ENCODE measurements around the gene NUP42.
"Not testable (repeated sequence)": the region's sequence is repeated elsewhere in the genome, so short reads cannot be mapped to it uniquely, and the experiment has no call there.

Gene NUP42

DNA sequence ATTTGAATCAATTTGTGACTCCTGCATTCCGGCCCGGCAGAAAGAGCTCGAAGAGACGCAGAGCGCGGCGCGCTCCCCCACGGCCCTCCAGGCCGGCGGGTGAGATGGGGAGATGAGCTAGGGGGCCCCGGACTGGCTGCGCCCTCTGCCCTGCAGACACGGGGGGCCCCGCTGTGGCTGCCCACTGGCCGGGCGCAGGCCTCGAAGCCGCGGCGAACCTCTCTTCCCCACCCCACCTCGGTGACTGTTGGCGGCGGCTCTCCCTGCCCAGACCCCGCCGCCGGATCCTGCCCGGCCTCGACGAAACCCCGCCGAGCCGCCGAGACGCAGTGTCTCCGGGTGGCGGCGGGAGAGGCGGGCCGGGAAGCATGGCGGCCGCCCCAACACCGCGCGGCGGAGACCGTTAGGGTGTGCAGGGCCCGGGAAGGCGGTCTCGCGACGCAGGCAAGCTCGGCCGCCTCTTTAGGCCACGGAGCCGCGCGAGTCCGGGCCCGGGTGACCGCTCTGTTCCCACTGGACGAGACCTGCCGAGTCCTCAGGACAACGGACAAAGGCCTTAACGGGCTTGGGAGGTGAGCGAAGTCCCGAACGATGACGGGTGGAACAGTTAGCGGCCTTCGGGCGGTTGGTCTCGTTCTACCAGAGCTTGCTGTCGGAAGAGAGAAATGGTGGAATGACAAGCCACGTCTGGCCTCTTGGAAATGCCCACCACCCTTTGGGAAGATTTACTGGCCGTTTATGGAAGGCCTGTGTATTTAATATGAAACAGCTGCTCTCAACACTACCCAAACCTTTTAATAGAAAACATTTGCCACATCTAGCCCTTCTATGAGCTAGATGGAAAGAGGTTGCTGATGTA is 24.3 kb downstream of the NUP42 start:
- no peak for DNase-seq

GRCh38 chr7:23207021-23207420 is 25.2 kb downstream of the NUP42 start:
- DNase-seq, result no peak

- no peak for DNase-seq
Observed at GRCh38 chr7:23207884-23208283, 26.0 kb downstream of the NUP42 start.

DNA sequence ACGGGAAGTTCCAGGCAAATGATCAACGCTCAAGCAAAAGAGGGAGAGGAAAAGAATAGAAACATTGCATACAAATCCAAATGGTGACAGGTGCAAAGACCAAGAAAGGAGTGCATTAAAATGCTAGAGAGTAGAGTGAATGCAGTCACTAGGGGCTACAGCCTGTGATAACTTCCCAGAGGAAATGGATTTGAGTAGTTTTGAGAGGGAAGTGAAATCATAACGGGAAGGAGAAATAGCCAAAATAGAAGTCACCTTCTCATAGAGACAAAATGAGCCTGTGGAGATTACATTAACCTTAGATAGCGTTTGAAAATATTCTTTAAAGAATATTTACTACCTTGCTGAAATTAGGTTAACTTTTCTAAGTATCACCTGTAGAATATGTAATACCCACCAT is 26.5 kb downstream of the NUP42 start:
- no peak for DNase-seq

- no peak for DNase-seq
Observed at GRCh38 chr7:23210506-23210905, 28.7 kb downstream of the NUP42 start.

DNA sequence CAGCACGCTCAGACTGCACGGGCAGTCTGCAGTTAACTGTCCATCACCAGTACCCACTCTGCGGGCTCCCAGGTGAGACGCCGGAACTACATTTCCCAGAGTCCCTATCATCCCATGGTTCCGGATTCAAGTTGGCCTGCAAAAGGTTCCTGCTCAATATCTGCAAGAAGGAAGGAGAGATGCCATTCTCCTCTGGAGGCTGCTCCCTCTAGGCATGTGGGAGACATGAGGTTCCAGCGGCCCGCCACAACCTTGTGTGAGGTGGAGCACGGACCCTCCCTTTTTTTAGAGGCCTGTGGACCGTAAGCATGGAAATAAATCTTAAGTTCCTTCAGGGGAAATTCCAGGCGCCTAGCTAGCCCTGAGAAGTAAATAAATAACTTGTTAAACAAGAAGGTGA is 29.7 kb downstream of the NUP42 start:
- no peak for DNase-seq

DNA sequence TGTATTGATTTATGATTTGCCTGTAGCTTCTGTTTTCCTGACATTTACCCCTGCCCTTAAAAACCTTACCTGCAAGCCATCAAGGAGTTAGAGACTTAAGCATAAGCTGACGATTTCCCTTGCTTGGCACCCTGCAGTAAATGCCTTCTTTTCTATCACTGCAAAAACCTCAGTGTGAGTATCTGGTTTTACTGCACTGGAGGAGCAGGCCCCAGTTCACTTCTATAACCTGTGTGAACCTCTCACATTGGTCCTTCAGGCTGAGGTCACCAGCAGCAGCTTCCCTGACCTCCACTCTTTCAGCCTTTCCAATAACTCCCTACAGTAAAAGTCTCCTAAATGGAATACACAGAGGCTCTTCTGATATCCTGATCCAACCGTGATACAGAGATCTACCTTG is 30.5 kb downstream of the NUP42 start:
- no peak for DNase-seq

- DNase-seq, result no peak
Observed at GRCh38 chr7:23212841-23213240, 31.0 kb downstream of the NUP42 start.

DNA sequence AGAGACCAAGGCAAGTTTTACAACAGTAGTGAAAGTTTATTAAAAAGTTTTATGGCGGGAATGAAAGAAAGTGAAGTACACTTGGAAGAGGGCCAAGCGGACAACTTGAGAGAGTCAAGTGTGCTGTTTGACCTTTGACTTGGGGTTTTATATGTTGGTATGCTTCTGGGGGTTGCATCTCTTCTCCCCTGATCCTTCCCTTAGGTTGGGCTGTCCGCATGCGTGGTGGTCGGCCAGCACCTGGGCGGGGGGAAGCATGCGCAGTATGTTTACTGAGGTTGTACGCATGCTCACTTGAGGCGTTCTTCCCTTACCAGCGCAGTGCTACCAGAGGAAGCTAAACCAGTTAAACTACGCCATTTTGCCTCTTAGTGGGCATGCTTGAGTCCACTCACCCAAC is 31.9 kb downstream of the NUP42 start:
- no peak for DNase-seq

- no peak for DNase-seq
Observed at GRCh38 chr7:23214423-23214822, 32.6 kb downstream of the NUP42 start.

GRCh38 chr7:23214938-23215337 is 33.1 kb downstream of the NUP42 start:
- no peak for DNase-seq

DNA sequence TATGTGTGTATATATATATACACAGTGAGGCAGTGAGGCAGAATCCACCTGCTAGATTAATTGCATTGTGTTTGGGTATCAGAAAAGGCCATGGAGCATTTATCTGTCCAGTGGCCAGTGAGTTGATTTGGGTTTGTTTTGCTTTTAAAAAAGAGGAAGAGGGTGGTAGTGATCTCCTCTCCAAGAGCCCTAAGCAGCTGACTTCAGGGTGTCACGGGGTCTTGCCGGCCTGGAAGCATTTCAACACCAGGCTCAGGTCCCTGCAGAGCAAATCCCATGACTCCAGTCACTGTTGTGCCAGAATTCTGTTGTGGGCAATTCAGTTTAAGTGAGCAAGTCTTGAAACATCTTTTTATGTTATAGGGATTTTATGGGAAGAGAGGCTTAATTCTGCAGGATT is 34.2 kb downstream of the NUP42 start:
- no peak for DNase-seq

DNA sequence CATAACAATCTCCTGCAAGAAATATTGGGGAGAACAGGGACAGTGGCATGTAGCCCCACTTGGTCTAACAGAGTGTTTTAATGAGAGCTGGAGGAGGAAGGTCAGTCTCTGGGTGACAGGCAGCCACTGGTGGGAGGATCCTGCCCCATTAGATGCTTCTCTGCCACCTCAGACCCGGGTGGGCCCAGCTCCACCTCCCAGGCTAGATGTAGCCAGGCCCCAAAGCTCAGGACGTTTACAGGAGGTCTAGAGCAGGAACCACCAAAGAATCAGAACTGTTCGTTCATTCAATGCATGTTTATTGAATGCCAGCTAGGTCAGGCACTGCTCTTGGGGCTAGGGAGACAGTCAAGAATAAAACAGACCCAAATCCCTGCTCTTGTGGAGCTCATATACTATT is 36.3 kb downstream of the NUP42 start:
- no peak for DNase-seq

- no peak for DNase-seq
Observed at GRCh38 chr7:23220690-23221305, 39.0 kb downstream of the NUP42 start.

- DNase-seq, result no peak
Observed at GRCh38 chr7:23222439-23223030, 40.7 kb downstream of the NUP42 start.

DNA sequence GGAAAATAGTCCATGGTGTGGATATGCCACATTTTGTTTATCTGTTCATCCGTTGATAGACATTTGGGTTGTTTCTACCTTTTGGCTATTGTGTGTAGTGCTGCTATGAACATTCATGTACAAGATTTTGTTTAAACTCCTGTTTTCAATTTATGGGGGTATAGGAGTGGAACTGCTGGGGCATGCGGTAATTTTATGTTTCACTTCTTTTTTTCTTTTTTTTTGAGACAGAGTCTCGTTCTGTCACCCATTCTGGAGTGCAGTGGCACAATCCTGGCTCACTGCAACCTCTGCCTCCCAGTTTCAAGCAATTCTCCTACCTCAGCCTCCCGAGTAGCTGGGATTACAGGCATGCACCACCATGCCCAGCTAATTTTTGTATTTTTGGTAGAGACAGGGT is 42.5 kb downstream of the NUP42 start:
- not testable (repeated sequence) for DNase-seq

DNA sequence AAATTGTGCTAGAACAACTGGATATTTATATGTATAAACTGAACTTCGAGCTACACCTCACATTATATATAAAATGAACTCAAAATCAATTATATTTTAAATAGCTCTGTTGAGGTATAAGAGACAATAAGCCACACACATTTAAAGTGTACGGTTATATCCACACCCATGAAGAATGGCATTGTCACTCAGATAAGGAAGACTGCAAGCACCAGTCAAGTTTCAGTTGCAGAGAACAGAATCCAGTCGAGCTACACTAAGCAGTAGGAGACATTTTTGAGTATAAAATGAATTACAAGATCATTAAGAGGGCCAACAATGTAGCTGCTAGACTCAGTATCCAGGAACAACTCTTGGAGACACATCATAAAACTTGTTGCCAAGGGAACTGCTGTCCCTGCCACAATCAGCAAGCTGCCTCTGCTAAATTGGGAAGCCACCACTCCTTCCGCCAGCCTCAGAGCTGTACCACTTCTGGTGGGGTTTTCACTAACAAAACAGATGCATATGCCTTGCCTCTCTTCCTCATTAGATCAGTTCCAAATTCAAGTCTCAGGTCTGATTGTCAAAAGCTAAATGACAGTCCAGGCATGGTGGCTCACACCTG is 45.1 kb downstream of the NUP42 start:
- DNase-seq, result no peak

- DNase-seq, result no peak
Observed at GRCh38 chr7:23228412-23228811, 46.6 kb downstream of the NUP42 start.

GRCh38 chr7:23230641-23231101 is 48.8 kb downstream of the NUP42 start:
- DNase-seq, result no peak

DNA sequence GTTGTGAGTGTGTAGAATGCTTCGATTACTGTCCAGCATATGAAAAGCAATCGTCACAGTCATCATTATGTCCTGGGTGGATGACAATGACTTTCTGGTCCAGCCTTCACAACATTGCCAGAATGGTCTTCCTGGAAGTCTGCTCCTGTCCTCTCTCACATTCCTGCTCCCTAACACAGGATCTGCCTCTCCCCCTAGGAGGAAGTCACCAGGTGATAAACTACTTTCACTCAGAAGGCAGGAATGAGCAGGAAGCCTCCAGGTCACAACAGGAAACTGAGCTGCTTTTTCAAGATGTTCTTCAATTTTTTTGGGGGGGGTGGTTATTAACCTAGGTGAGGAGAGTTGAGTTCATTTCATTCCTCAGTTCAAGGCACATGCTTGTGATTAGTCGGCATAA is 51.1 kb downstream of the NUP42 start:
- no peak for DNase-seq

GRCh38 chr7:23234569-23235296 is 52.9 kb downstream of the NUP42 start:
- no peak for DNase-seq

- DNase-seq, result no peak
Observed at GRCh38 chr7:23235813-23236221, 54.0 kb downstream of the NUP42 start.

DNA sequence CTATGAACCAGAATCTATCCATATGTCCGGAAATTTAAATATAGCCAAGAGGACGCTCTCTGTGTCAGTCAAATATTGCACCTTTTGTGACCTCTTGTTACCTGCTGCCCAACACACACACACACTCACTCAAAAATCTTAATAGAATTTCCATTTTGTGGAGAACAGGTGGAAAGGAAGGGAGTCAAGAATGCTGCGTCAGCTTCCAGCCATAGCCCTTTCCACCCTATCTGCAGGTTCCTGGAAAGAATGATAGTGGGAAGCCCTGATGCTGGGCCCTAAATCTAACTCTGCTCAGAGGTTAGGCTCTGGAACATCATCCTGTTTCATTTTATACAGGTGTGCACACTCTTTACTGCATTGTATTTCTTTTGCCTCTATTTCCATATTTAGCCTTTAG is 55.2 kb downstream of the NUP42 start:
- no peak for DNase-seq

All from activated T-cell treated with anti-CD3 and anti-CD28 coated beads for 4 hours (primary cell).